Measurements from ENCODE around the gene C15orf62.

Gene C15orf62

GRCh38 chr15:40769274-40770146 is at the start of gene C15orf62:
C15orf62 (plus strand) TSS chr15:40769980; CDS start chr15:40770496, 516 bp downstream.
- DNase-seq = peak; percentile 72

- no peak for DNase-seq
Measured at GRCh38 chr15:40721701-40722100, 48.1 kb upstream of the C15orf62 start.

GRCh38 chr15:40722354-40722753 is 47.4 kb upstream of the C15orf62 start:
- no peak for DNase-seq

- no peak for DNase-seq
Measured at GRCh38 chr15:40722934-40723333, 46.8 kb upstream of the C15orf62 start.

- no peak for DNase-seq
Measured at GRCh38 chr15:40723919-40724318, 45.9 kb upstream of the C15orf62 start.

- no peak for DNase-seq
Measured at GRCh38 chr15:40731034-40731433, 38.7 kb upstream of the C15orf62 start.

GRCh38 chr15:40736575-40736974 is 33.2 kb upstream of the C15orf62 start:
- DNase-seq = no peak

- no peak for DNase-seq
Measured at GRCh38 chr15:40737048-40737447, 32.7 kb upstream of the C15orf62 start.

GRCh38 chr15:40739047-40739446 is 30.7 kb upstream of the C15orf62 start:
- no peak for DNase-seq

- no peak for DNase-seq
Measured at GRCh38 chr15:40739854-40740253, 29.9 kb upstream of the C15orf62 start.

- DNase-seq = no peak
Measured at GRCh38 chr15:40743485-40743901, 26.3 kb upstream of the C15orf62 start.

GRCh38 chr15:40743921-40744814 is 25.6 kb upstream of the C15orf62 start:
- peak; percentile 59 for DNase-seq

- no peak for DNase-seq
Measured at GRCh38 chr15:40744815-40745152, 25.0 kb upstream of the C15orf62 start.

- DNase-seq = no peak
Measured at GRCh38 chr15:40746916-40747418, 22.8 kb upstream of the C15orf62 start.

GRCh38 chr15:40747685-40748631 is 21.8 kb upstream of the C15orf62 start:
- DNase-seq = no peak

GRCh38 chr15:40749151-40749630 is 20.6 kb upstream of the C15orf62 start:
- DNase-seq = no peak

- DNase-seq = no peak
Measured at GRCh38 chr15:40750885-40751284, 18.9 kb upstream of the C15orf62 start.

GRCh38 chr15:40751745-40752144 is 18.0 kb upstream of the C15orf62 start:
- no peak for DNase-seq

- DNase-seq = no peak
Measured at GRCh38 chr15:40754574-40754882, 15.3 kb upstream of the C15orf62 start.

- peak; percentile 95 for DNase-seq
Measured at GRCh38 chr15:40754883-40755811, 14.6 kb upstream of the C15orf62 start, which contains the start of gene RMDN3. RMDN3 (minus strand) TSS chr15:40755254; CDS start chr15:40754783, 471 bp downstream.

GRCh38 chr15:40755812-40756208 is 14.0 kb upstream of the C15orf62 start:
- DNase-seq = no peak
